ENCODE measurements around the gene CEP89. TPM values are rescaled to one million over a fixed set of nuclear protein-coding genes. Genes with fewer than 3 reads are reported as not detected.

CEP89 gene
- total and polyA plus RNA-seq, 2 of the 4 experiments (the other 2 are of a cell fraction): 7.2 to 17.4 TPM

GRCh38 chr19:32976223-32976805 is 4.6 kb upstream of the CEP89 start:
- H3K9me3 ChIP-seq (ENCODE audit: control insufficient read depth, insufficient read depth, low read length): no peaks in the 10 kb centered on the region
- no peaks in the 10 kb centered on the region; the same call in 1 of the 2 replicates for H3K9me1 ChIP-seq (ENCODE audit: insufficient read depth, low read length)
- H3K79me1 ChIP-seq (ENCODE audit: low read depth in 1 of 2, low read length in 2 of 2): peaks cover 3 to 4% of the 10 kb centered on the region in 2 experiments; a peak in 3 of 4 replicates
- peak; percentile 69 for TF ChIP-seq SMC3 (IDR thresholded peaks at IDR 0.05; ENCODE audit: low read depth, low read length)
- no peak for TF ChIP-seq MAZ (IDR thresholded peaks at IDR 0.05; ENCODE audit: borderline replicate concordance, low read depth, low read length)
- TF ChIP-seq, protein P1, sequence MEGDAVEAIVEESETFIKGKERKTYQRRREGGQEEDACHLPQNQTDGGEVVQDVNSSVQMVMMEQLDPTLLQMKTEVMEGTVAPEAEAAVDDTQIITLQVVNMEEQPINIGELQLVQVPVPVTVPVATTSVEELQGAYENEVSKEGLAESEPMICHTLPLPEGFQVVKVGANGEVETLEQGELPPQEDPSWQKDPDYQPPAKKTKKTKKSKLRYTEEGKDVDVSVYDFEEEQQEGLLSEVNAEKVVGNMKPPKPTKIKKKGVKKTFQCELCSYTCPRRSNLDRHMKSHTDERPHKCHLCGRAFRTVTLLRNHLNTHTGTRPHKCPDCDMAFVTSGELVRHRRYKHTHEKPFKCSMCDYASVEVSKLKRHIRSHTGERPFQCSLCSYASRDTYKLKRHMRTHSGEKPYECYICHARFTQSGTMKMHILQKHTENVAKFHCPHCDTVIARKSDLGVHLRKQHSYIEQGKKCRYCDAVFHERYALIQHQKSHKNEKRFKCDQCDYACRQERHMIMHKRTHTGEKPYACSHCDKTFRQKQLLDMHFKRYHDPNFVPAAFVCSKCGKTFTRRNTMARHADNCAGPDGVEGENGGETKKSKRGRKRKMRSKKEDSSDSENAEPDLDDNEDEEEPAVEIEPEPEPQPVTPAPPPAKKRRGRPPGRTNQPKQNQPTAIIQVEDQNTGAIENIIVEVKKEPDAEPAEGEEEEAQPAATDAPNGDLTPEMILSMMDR (conservative IDR thresholded peaks at IDR 0.05; ENCODE audit: low read depth, low read length): peak; percentile 77
- peak; percentile 81 for TF ChIP-seq RAD21 (IDR thresholded peaks at IDR 0.05; ENCODE audit: low read length)
- TF ChIP-seq USF2 (IDR thresholded peaks at IDR 0.05; ENCODE audit: low read depth, low read length): 0 out of 2 replicates have a peak, but pooled peaks have one; percentile 16
- H4K91ac ChIP-seq (ENCODE audit: insufficient read depth, low read depth, low read length): no peak overlapping the region
- intact Hi-C loops (cut with micrococcal nuclease): loop anchor here (1.0 to 2.0 kb wide), 3 partner anchors 102 to 208 kb away; no protein-coding TSS in a partner anchor
- peaks cover 3% of the 10 kb centered on the region; the same call in 1 of the 2 replicates for H3K36me3 ChIP-seq (ENCODE audit: control insufficient read depth, insufficient read depth, low read length)
- no peak overlapping the region for H3K9ac ChIP-seq (ENCODE audit: low read depth, low read length)
- DNase-seq: peak; percentile 62
- in situ Hi-C loops (cut with MboI; ENCODE audit: low sequenced_read_pairs): loop anchor here (5.0 kb wide), 1 partner anchor 141 kb away; no protein-coding TSS in a partner anchor
- H3K23ac ChIP-seq (ENCODE audit: low read depth, low read length): no peak overlapping the region
- BruUV-seq (replicated peaks): no TSS peak
- no peak overlapping the region for H4K5ac ChIP-seq (ENCODE audit: low read depth, low read length)
- H3K14ac ChIP-seq (replicated peaks; ENCODE audit: low read depth, low read length): no peak overlapping the region
- no peak overlapping the region for H2BK5ac ChIP-seq (ENCODE audit: low read depth, low read length, poor library complexity, severe bottlenecking)
- H4K8ac ChIP-seq (ENCODE audit: low read depth in 2 of 2, low read length in 2 of 2): no peak overlapping the region
- H2AFZ ChIP-seq (replicated peaks; ENCODE audit: low read length, poor library complexity): peak overlapping the region; percentile 69
- no peak overlapping the region for H3K56ac ChIP-seq (ENCODE audit: extremely low read depth, insufficient read depth, low read length)
- no peak overlapping the region for H2BK15ac ChIP-seq (ENCODE audit: low read depth, low read length)
- no peak overlapping the region for H3K27ac ChIP-seq (ENCODE audit: insufficient read depth, low read length)
- H4K20me1 ChIP-seq (ENCODE audit: insufficient read depth, low read length): no peaks in the 10 kb centered on the region
- no peak overlapping the region for H3K18ac ChIP-seq (ENCODE audit: low read depth, low read length)
- WGBS, 2 experiments (ENCODE audit: extremely low coverage in 2 of 2, insufficient read length in 1 of 2): 94% methylated on average over 4 of the region's 14 CpGs; no CpG with 5 or more reads in 1 of the 2 experiments
- dilution Hi-C loops (cut with HindIII; ENCODE audit: low sequenced_read_pairs, unreplicated experiment): no loop called here
- CTCF ChIA-PET: interaction anchor here (0.6 to 1.5 kb wide), 6 partner anchors 21 to 208 kb away, joined by 3 to 4 read pairs (median 3); partner anchors contain the start of gene GPATCH1
- no peak overlapping the region for H3K4ac ChIP-seq (ENCODE audit: low read depth, low read length)
- H3K4me1 ChIP-seq (ENCODE audit: control insufficient read depth, insufficient read depth, low read length): 0 out of 2 replicates have a peak, but pooled peaks cover 1% of the 10 kb centered on the region
- no peaks in the 10 kb centered on the region for H3K27me3 ChIP-seq (ENCODE audit: control insufficient read depth, insufficient read depth, low read length)
- no peak overlapping the region for H2BK120ac ChIP-seq (ENCODE audit: low read depth, low read length)
- no peak for ATAC-seq (ENCODE audit: low read depth)
- H2AK5ac ChIP-seq (ENCODE audit: low read depth, low read length): no peak overlapping the region
- POLR2A ChIA-PET (ENCODE audit: unreplicated experiment): interaction anchor here (0.6 kb wide), 1 partner anchor 84 kb away, joined by 5 read pairs; no protein-coding TSS in a partner anchor
- H3K4me3 ChIP-seq (ENCODE audit: insufficient read depth, low read depth, low read length): no peak overlapping the region
- no peak overlapping the region for H3K4me2 ChIP-seq (ENCODE audit: low read depth, low read length)
- H2AK9ac ChIP-seq (replicated peaks; ENCODE audit: low read depth, low read length, poor library complexity): no peak overlapping the region
- H2BK20ac ChIP-seq (ENCODE audit: low read depth, low read length): no peak overlapping the region

Measured in IMR-90 (cell line).